Mammary epithelial cell (primary cell): ENCODE results near the gene DRD2.

Experiments
- CTCF ChIP-seq, 2 donors: IDR thresholded peaks in 1 of 2; conservative IDR thresholded peaks in 1 of 2; 2 replicates each; pipeline ENCODE4 v1.5.1; 2011 to 2012; ENCODE audit warnings: inconsistent platforms in 2 of 2, low read length in 2 of 2, mild to moderate bottlenecking in 2 of 2, control low read depth in 1 of 2, low read depth in 1 of 2; ENCODE audit not compliant: insufficient read depth in 1 of 2; ENCODE audit errors: extremely low read depth in 1 of 2
- EZH2 ChIP-seq: IDR thresholded peaks from 2 replicates; pipeline ENCODE4 v1.6.1; 2012; ENCODE audit warnings: low read length, inconsistent platforms, borderline replicate concordance

- no peak for TF ChIP-seq CTCF (conservative IDR thresholded peaks at IDR 0.05 in 1 of 2, IDR thresholded peaks at IDR 0.05 in 1 of 2; ENCODE audit: extremely low read depth in 1 of 2, insufficient read depth in 1 of 2, low read depth in 1 of 2, low read length in 2 of 2)
- no peak for TF ChIP-seq EZH2
Observed at GRCh38 chr11:113461639-113462038, 13.6 kb downstream of the DRD2 start.
